RWPE1 (cell line): Measurements from ENCODE around the gene TFRC.

Source experiments
- CTCF ChIA-PET: fragments of 350-600 bp; sonication (Branson Sonifier 250); formaldehyde crosslinking; extraction: SDS; loops from one replicate; lab custom pipeline; 2021; lab: Yijun Ruan, JAX
- POLR2A ChIA-PET: fragments of 400-600 bp; formaldehyde crosslinking; extraction: SDS; loops from one replicate; lab custom pipeline; 2020; ENCODE audit warnings: antibody characterized with exemption; ENCODE audit not compliant: low non-redundant PET; lab: Yijun Ruan, JAX
- DNase-seq: peaks from one replicate; pipeline ENCODE4 v3.0.0; 2012; ENCODE audit warnings: low spot score
- H3K27ac ChIP-seq: fragments of 450-650 bp; 2 replicates; pipeline ENCODE4 v1.5.1; 2017
- CTCF ChIP-seq: fragments of 450-650 bp; conservative IDR thresholded peaks from 2 replicates; pipeline ENCODE4 v1.5.1; 2017; ENCODE audit warnings: low read depth, mild to moderate bottlenecking

Gene TFRC

GRCh38 chr3:196016485-196016884 lies 65.4 kb downstream of the TFRC start:
- ChIA-PET POLR2A (no interaction called here), CTCF (interaction anchor here (0.6 kb wide), 1 partner anchor 938 kb away, joined by 3 read pairs; no protein-coding TSS in a partner anchor)

GRCh38 chr3:196016059-196016458 lies 65.8 kb downstream of the TFRC start:
- no peak for TF ChIP-seq CTCF
- CTCF ChIA-PET, result no interaction called here
- H3K27ac ChIP-seq, result no peak overlapping the region
- POLR2A ChIA-PET, result no interaction called here
- DNase-seq, result no peak

More at GRCh38 chr3:196016485-196016884, 65.4 kb downstream of the TFRC start:
- DNase-seq, result peak; percentile 35
- H3K27ac ChIP-seq, result no peak overlapping the region
- TF ChIP-seq CTCF, result no peak

- DNase-seq, result no peak
- H3K27ac ChIP-seq, result no peak overlapping the region
- ChIA-PET CTCF (no interaction called here), POLR2A (no interaction called here)
- TF ChIP-seq CTCF, result no peak
Observed at GRCh38 chr3:196013587-196014487, 68.1 kb downstream of the TFRC start.

GRCh38 chr3:196012941-196013476 lies 68.9 kb downstream of the TFRC start:
- POLR2A ChIA-PET, result no interaction called here
- DNase-seq, result peak; percentile 29
- TF ChIP-seq CTCF, result no peak
- H3K27ac ChIP-seq, result no peak overlapping the region
- CTCF ChIA-PET, result no interaction called here

- ChIA-PET CTCF (interaction anchor here (0.6 kb wide), 1 partner anchor 1190 kb away, joined by 3 read pairs; no protein-coding TSS in a partner anchor), POLR2A (no interaction called here)
- H3K27ac ChIP-seq, result no peak overlapping the region
- no peak for TF ChIP-seq CTCF
- peak; percentile 35 for DNase-seq
Observed at GRCh38 chr3:196012481-196012880, 69.4 kb downstream of the TFRC start.

GRCh38 chr3:196009456-196009855 lies 72.4 kb downstream of the TFRC start:
- no peak overlapping the region for H3K27ac ChIP-seq
- no peak for DNase-seq
- no peak for TF ChIP-seq CTCF
- ChIA-PET CTCF (no interaction called here), POLR2A (no interaction called here)
